Upper lobe of left lung (tissue), 4 donors: ENCODE data around the gene PHF2.

Experiments used
- CTCF ChIP-seq, 6 experiments: fragments of 450-650 bp in 4 of 6; fragments of 200-600 bp in 2 of 6; sonication (generic) in 2 of 6; IDR thresholded peaks; one replicate each; pipeline ENCODE4 v1.5.1; 2016 to 2019; ENCODE audit warnings: antibody characterized with exemption in 6 of 6
- POLR2A ChIP-seq, 4 donors: fragments of 450-650 bp; IDR thresholded peaks; one replicate each; pipeline ENCODE4 v1.5.1; 2016 to 2017; ENCODE audit warnings: antibody characterized with exemption in 4 of 4, mild to moderate bottlenecking in 2 of 4

GRCh38 chr9:93541581-93542349, 34.6 kb upstream of the PHF2 start:
- TF ChIP-seq CTCF (IDR thresholded peaks at IDR 0.05): no peak
- no peak for TF ChIP-seq POLR2A (IDR thresholded peaks at IDR 0.05)
